Sigmoid colon (tissue), 7 donors: ENCODE data around the gene PPP1R2C. TPM values are rescaled to one million over a fixed set of nuclear protein-coding genes. Genes with fewer than 3 reads are reported as not detected.

Experiments
- DNase-seq: peaks from one replicate; pipeline ENCODE4 v3.0.0-alpha.2; 2019
- H3K27ac ChIP-seq, 4 donors: fragments of 200-600 bp; sonication (generic); one replicate each; pipeline ENCODE4 v1.5.1; 2016 to 2019; ENCODE audit warnings: mild to moderate bottlenecking in 1 of 4
- H3K27me3 ChIP-seq, 3 donors: fragments of 200-600 bp; sonication (generic); one replicate each; pipeline ENCODE4 v1.5.1; 2019; ENCODE audit warnings: mild to moderate bottlenecking in 1 of 3
- H3K36me3 ChIP-seq, 4 donors: fragments of 200-600 bp; sonication (generic); one replicate each; pipeline ENCODE4 v1.5.1; 2016 to 2019
- H3K4me1 ChIP-seq, 4 donors: fragments of 200-600 bp; sonication (generic); one replicate each; pipeline ENCODE4 v1.5.1; 2017 to 2019
- H3K4me3 ChIP-seq, 4 donors: fragments of 200-600 bp; sonication (generic); one replicate each; pipeline ENCODE4 v1.5.1; 2017 to 2019; ENCODE audit warnings: mild to moderate bottlenecking in 2 of 4, moderate library complexity in 1 of 4
- H3K9me3 ChIP-seq, 4 donors: fragments of 200-600 bp in 3 of 4; sonication (generic) in 3 of 4; one replicate each; pipeline versions ENCODE4 v1.5.1 to v1.6.1; 2013 to 2019
- CTCF ChIP-seq, 4 experiments: fragments of 450-650 bp in 3 of 4; fragments of 200-600 bp in 1 of 4; IDR thresholded peaks; one replicate each; pipeline ENCODE4 v1.5.1; 2016 to 2019; ENCODE audit warnings: antibody characterized with exemption in 4 of 4, mild to moderate bottlenecking in 3 of 4, moderate library complexity in 2 of 4
- EP300 ChIP-seq, 4 donors: sonication (generic); formaldehyde crosslinking; IDR thresholded peaks; one replicate each; pipeline ENCODE4 v1.6.1; 2017; ENCODE audit warnings: antibody characterized with exemption in 4 of 4
- POLR2A ChIP-seq, 2 donors: fragments of 450-650 bp; IDR thresholded peaks; one replicate each; pipeline ENCODE4 v1.6.1; 2016; ENCODE audit warnings: antibody characterized with exemption in 2 of 2, mild to moderate bottlenecking in 2 of 2, moderate library complexity in 2 of 2
- POLR2AphosphoS5 ChIP-seq, 4 donors: sonication (generic); formaldehyde crosslinking; IDR thresholded peaks; one replicate each; pipeline ENCODE4 v1.6.1; 2017; ENCODE audit warnings: antibody characterized with exemption in 4 of 4
- WGBS, 2 donors: extraction: QIAGEN DNeasy Blood & Tissue Kit; methylation state at CpG; one replicate each; pipeline ENCODE4 v1.1.7; 2013; 5-methylcytosine and 5-hydroxymethylcytosine counted together
- intact Hi-C: fragments of 100-400 bp; cut with DNase I; formaldehyde crosslinking; loops from one replicate; pipeline ENCODE4 v1.15.1; 2023
- polyA plus RNA-seq, 3 donors: library from polyadenylated mRNA; stranded (reverse); fragments of 200-250 nt; gene quantifications; one replicate each; pipeline ENCODE4 v1.2.3, GENCODE V29; 2013
- total RNA-seq, 4 donors: library from RNA; depleted of rRNA; stranded (reverse); fragments of >200 nt; gene quantifications; one replicate each; pipeline ENCODE4 v1.1.0, GENCODE V29; 2016
- donor health status: healthy with polysubstance abuse.
- donor health status: Bipolar disorder and iron deficiency.
- donor health status: healthy.

PPP1R2C gene
- total and polyA plus RNA-seq, 7 donors, result not detected

GRCh38 chrX:42754115-42754514 lies 23.8 kb downstream of the PPP1R2C start:
- intact Hi-C loops, result no loop called here
- no peak for DNase-seq
- H3K36me3 ChIP-seq, result no peaks in the 10 kb centered on the region
- H3K4me1 ChIP-seq, result no peaks in the 10 kb centered on the region
- 53 to 81% methylated on average over 2 of the region's 2 CpGs for WGBS, 2 donors
- no peaks in the 10 kb centered on the region for H3K27me3 ChIP-seq
- H3K4me3 ChIP-seq, result no peak overlapping the region
- no peak overlapping the region for H3K27ac ChIP-seq
- no peaks in the 10 kb centered on the region for H3K9me3 ChIP-seq
- TF ChIP-seq CTCF (IDR thresholded peaks at IDR 0.05) (no peak), POLR2A (IDR thresholded peaks at IDR 0.05) (no peak), EP300 (IDR thresholded peaks at IDR 0.05) (no peak), POLR2AphosphoS5 (IDR thresholded peaks at IDR 0.05) (no peak)

- no peaks in the 10 kb centered on the region for H3K9me3 ChIP-seq
Measured at GRCh38 chrX:42752730-42753129, 25.2 kb downstream of the PPP1R2C start.

GRCh38 chrX:42751573-42751972 lies 26.4 kb downstream of the PPP1R2C start:
- Histone ChIP-seq H3K36me3 (no peaks in the 10 kb centered on the region), H3K4me1 (no peaks in the 10 kb centered on the region), H3K27me3 (no peaks in the 10 kb centered on the region), H3K27ac (no peak overlapping the region), H3K9me3 (no peaks in the 10 kb centered on the region), H3K4me3 (no peak overlapping the region)
- TF ChIP-seq POLR2AphosphoS5 (IDR thresholded peaks at IDR 0.05) (no peak), POLR2A (IDR thresholded peaks at IDR 0.05) (no peak), EP300 (IDR thresholded peaks at IDR 0.05) (no peak), CTCF (IDR thresholded peaks at IDR 0.05) (no peak)
- no peak for DNase-seq
- intact Hi-C loops, result no loop called here
- 94 to 97% methylated on average over 3 of the region's 3 CpGs for WGBS, 2 donors

More at GRCh38 chrX:42752730-42753129, 25.2 kb downstream of the PPP1R2C start:
- H3K27me3 ChIP-seq, result no peaks in the 10 kb centered on the region
- WGBS, 2 donors, result 63 to 76% methylated on average over 4 of the region's 4 CpGs
- H3K27ac ChIP-seq, result no peak overlapping the region
- H3K36me3 ChIP-seq, result no peaks in the 10 kb centered on the region
- intact Hi-C loops, result no loop called here
- H3K4me3 ChIP-seq, result no peak overlapping the region
- TF ChIP-seq POLR2A (IDR thresholded peaks at IDR 0.05), result no peak
- no peak for DNase-seq
- no peaks in the 10 kb centered on the region for H3K4me1 ChIP-seq

- no peak overlapping the region for H3K27ac ChIP-seq
- TF ChIP-seq CTCF (IDR thresholded peaks at IDR 0.05) (no peak), POLR2A (IDR thresholded peaks at IDR 0.05) (no peak), EP300 (IDR thresholded peaks at IDR 0.05) (no peak), POLR2AphosphoS5 (IDR thresholded peaks at IDR 0.05) (no peak)
- H3K4me3 ChIP-seq, result no peak overlapping the region
- no peaks in the 10 kb centered on the region for H3K27me3 ChIP-seq
- intact Hi-C loops, result no loop called here
- no peaks in the 10 kb centered on the region for H3K9me3 ChIP-seq
- no peaks in the 10 kb centered on the region for H3K4me1 ChIP-seq
- no peaks in the 10 kb centered on the region for H3K36me3 ChIP-seq
- WGBS, 2 donors, result 83 to 87% methylated on average over 5 of the region's 5 CpGs
- no peak for DNase-seq
Measured at GRCh38 chrX:42748067-42748850, 29.7 kb downstream of the PPP1R2C start.

- no peaks in the 10 kb centered on the region for H3K27me3 ChIP-seq
- no peak for DNase-seq
- no peaks in the 10 kb centered on the region for H3K4me1 ChIP-seq
- TF ChIP-seq CTCF (IDR thresholded peaks at IDR 0.05) (no peak), POLR2A (IDR thresholded peaks at IDR 0.05) (no peak), EP300 (IDR thresholded peaks at IDR 0.05) (no peak), POLR2AphosphoS5 (IDR thresholded peaks at IDR 0.05) (no peak)
- H3K4me3 ChIP-seq, result no peak overlapping the region
- H3K9me3 ChIP-seq, result no peaks in the 10 kb centered on the region
- no peaks in the 10 kb centered on the region for H3K36me3 ChIP-seq
- WGBS, 2 donors, result 35 to 55% methylated on average over 2 of the region's 2 CpGs
- intact Hi-C loops, result no loop called here
- no peak overlapping the region for H3K27ac ChIP-seq
Measured at GRCh38 chrX:42746606-42747005, 31.4 kb downstream of the PPP1R2C start.
